ENCODE results near the gene CCT7. TPM values are rescaled to one million over a fixed set of nuclear protein-coding genes. Genes with fewer than 3 reads are reported as not detected.
"Not testable (repeated sequence)": the region's sequence is repeated elsewhere in the genome, so short reads cannot be mapped to it uniquely, and the experiment has no call there.

CCT7 gene
- total RNA-seq, 2 donors from 2014 or later: 417 to 436 TPM

GRCh38 chr2:73255007-73255644, 21.0 kb downstream of the CCT7 start:
- H3K4me3 Mint-ChIP-seq: no peak overlapping the region
- DNase-seq (ENCODE audit: low spot score): no peak
- ATAC-seq: no peak
- no peaks in the 10 kb centered on the region for H3K9me3 Mint-ChIP-seq
- H3K27me3 Mint-ChIP-seq: no peaks in the 10 kb centered on the region
- H3K27ac Mint-ChIP-seq: no peak overlapping the region
- H3K4me1 Mint-ChIP-seq (ENCODE audit: low read depth in 2 of 2): peaks cover 0 to 3% of the 10 kb centered on the region in 2 donors
- peaks cover 5% of the 10 kb centered on the region for H3K36me3 Mint-ChIP-seq

- peaks cover 0 to 3% of the 10 kb centered on the region in 2 donors for H3K4me1 Mint-ChIP-seq (ENCODE audit: low read depth in 2 of 2)
- no peaks in the 10 kb centered on the region for H3K9me3 Mint-ChIP-seq
- no peak overlapping the region for H3K4me3 Mint-ChIP-seq
- H3K27me3 Mint-ChIP-seq: no peaks in the 10 kb centered on the region
- peaks cover 5% of the 10 kb centered on the region for H3K36me3 Mint-ChIP-seq
- ATAC-seq (no peak), DNase-seq (ENCODE audit: low spot score) (no peak)
- H3K27ac Mint-ChIP-seq: no peak overlapping the region
Observed at GRCh38 chr2:73255907-73256617, 22.0 kb downstream of the CCT7 start.

- Mint-ChIP-seq H3K9me3 (no peaks in the 10 kb centered on the region), H3K4me3 (no peak overlapping the region), H3K27me3 (no peaks in the 10 kb centered on the region), H3K36me3 (peaks cover 5% of the 10 kb centered on the region), H3K4me1 (ENCODE audit: low read depth in 2 of 2) (peaks cover 0 to 3% of the 10 kb centered on the region in 2 donors), H3K27ac (no peak overlapping the region)
- DNase-seq (ENCODE audit: low spot score) (no peak), ATAC-seq (no peak)
Observed at GRCh38 chr2:73256618-73256922, 22.5 kb downstream of the CCT7 start.

GRCh38 chr2:73257021-73257420, 22.9 kb downstream of the CCT7 start:
- DNase-seq (ENCODE audit: low spot score) (no peak), ATAC-seq (no peak)
- Mint-ChIP-seq H3K4me3 (no peak overlapping the region), H3K4me1 (ENCODE audit: low read depth in 2 of 2) (peaks cover 0 to 3% of the 10 kb centered on the region in 2 donors), H3K27ac (no peak overlapping the region), H3K27me3 (no peaks in the 10 kb centered on the region), H3K36me3 (peaks cover 5% of the 10 kb centered on the region), H3K9me3 (no peaks in the 10 kb centered on the region)

GRCh38 chr2:73257425-73258125, 23.5 kb downstream of the CCT7 start:
- Mint-ChIP-seq H3K4me1 (ENCODE audit: low read depth in 2 of 2) (peaks cover 0 to 3% of the 10 kb centered on the region in 2 donors), H3K27ac (no peak overlapping the region), H3K9me3 (no peaks in the 10 kb centered on the region), H3K36me3 (peaks cover 5% of the 10 kb centered on the region), H3K27me3 (no peaks in the 10 kb centered on the region), H3K4me3 (no peak overlapping the region)
- no peak for DNase-seq (ENCODE audit: low spot score)
- no peak for ATAC-seq

- Mint-ChIP-seq H3K27ac (no peak overlapping the region), H3K27me3 (no peaks in the 10 kb centered on the region), H3K36me3 (peaks cover 1% of the 10 kb centered on the region), H3K9me3 (no peaks in the 10 kb centered on the region), H3K4me1 (ENCODE audit: low read depth in 2 of 2) (peaks cover 0 to 3% of the 10 kb centered on the region in 2 donors), H3K4me3 (no peak overlapping the region)
- ATAC-seq: peak in 1 of 2 donors; percentile 4
- no peak for DNase-seq (ENCODE audit: low spot score)
Observed at GRCh38 chr2:73258186-73258912, 24.2 kb downstream of the CCT7 start.

GRCh38 chr2:73258913-73259215, 24.8 kb downstream of the CCT7 start:
- Mint-ChIP-seq H3K36me3 (no peaks in the 10 kb centered on the region), H3K9me3 (no peaks in the 10 kb centered on the region), H3K4me3 (no peak overlapping the region), H3K4me1 (ENCODE audit: low read depth in 2 of 2) (peaks cover 0 to 3% of the 10 kb centered on the region in 2 donors), H3K27me3 (no peaks in the 10 kb centered on the region), H3K27ac (no peak overlapping the region)
- DNase-seq (ENCODE audit: low spot score): no peak
- no peak for ATAC-seq

- H3K27me3 Mint-ChIP-seq: no peaks in the 10 kb centered on the region
- no peak overlapping the region for H3K4me3 Mint-ChIP-seq
- H3K36me3 Mint-ChIP-seq: no peaks in the 10 kb centered on the region
- ATAC-seq (no peak), DNase-seq (ENCODE audit: low spot score) (no peak)
- H3K4me1 Mint-ChIP-seq (ENCODE audit: low read depth in 2 of 2): peaks cover 0 to 3% of the 10 kb centered on the region in 2 donors
- H3K9me3 Mint-ChIP-seq: no peaks in the 10 kb centered on the region
- H3K27ac Mint-ChIP-seq: no peak overlapping the region
Observed at GRCh38 chr2:73259276-73259675, 25.2 kb downstream of the CCT7 start.

GRCh38 chr2:73259704-73260337, 25.7 kb downstream of the CCT7 start:
- DNase-seq (ENCODE audit: low spot score): no peak
- no peaks in the 10 kb centered on the region for H3K27me3 Mint-ChIP-seq
- no peak overlapping the region for H3K4me3 Mint-ChIP-seq
- ATAC-seq: no peak
- peaks cover 0 to 3% of the 10 kb centered on the region in 2 donors for H3K4me1 Mint-ChIP-seq (ENCODE audit: low read depth in 2 of 2)
- H3K27ac Mint-ChIP-seq: no peak overlapping the region
- no peaks in the 10 kb centered on the region for H3K36me3 Mint-ChIP-seq
- H3K9me3 Mint-ChIP-seq: no peaks in the 10 kb centered on the region

GRCh38 chr2:73260338-73260984, 26.4 kb downstream of the CCT7 start:
- H3K36me3 Mint-ChIP-seq: no peaks in the 10 kb centered on the region
- H3K27ac Mint-ChIP-seq: no peak overlapping the region
- no peaks in the 10 kb centered on the region for H3K27me3 Mint-ChIP-seq
- no peak overlapping the region for H3K4me3 Mint-ChIP-seq
- ATAC-seq (no peak), DNase-seq (ENCODE audit: low spot score) (no peak)
- H3K9me3 Mint-ChIP-seq: no peaks in the 10 kb centered on the region
- peaks cover 0 to 3% of the 10 kb centered on the region in 2 donors for H3K4me1 Mint-ChIP-seq (ENCODE audit: low read depth in 2 of 2)

GRCh38 chr2:73262108-73262651, 28.1 kb downstream of the CCT7 start:
- no peak for ATAC-seq
- Mint-ChIP-seq H3K4me3 (no peak overlapping the region), H3K9me3 (no peaks in the 10 kb centered on the region), H3K4me1 (ENCODE audit: low read depth in 2 of 2) (peaks cover 4 to 5% of the 10 kb centered on the region in 2 donors), H3K27me3 (no peaks in the 10 kb centered on the region), H3K27ac (no peak overlapping the region), H3K36me3 (no peaks in the 10 kb centered on the region)
- DNase-seq (ENCODE audit: low spot score): no peak

- H3K27ac Mint-ChIP-seq; H3K9me3 Mint-ChIP-seq; H3K4me3 Mint-ChIP-seq; ATAC-seq; H3K27me3 Mint-ChIP-seq; H3K4me1 Mint-ChIP-seq (ENCODE audit: low read depth in 2 of 2); DNase-seq (ENCODE audit: low spot score); H3K36me3 Mint-ChIP-seq: not testable (repeated sequence)
Observed at GRCh38 chr2:73262691-73263429, 28.8 kb downstream of the CCT7 start.
